LNCaP clone FGC (cell line): ENCODE results near the gene C2CD3.

Source experiments
- DNase-seq: peaks from one replicate; pipeline ENCODE4 v3.0.0-alpha.2; 2011; ENCODE audit warnings: low read depth
- H3K4me3 ChIP-seq: 2 replicates; pipeline ENCODE4 v1.5.1; 2011; ENCODE audit warnings: mild to moderate bottlenecking, low read depth, low read length, control low read depth
- CTCF ChIP-seq: IDR thresholded peaks from 2 replicates; pipeline ENCODE4 v1.5.1; 2012; ENCODE audit warnings: mild to moderate bottlenecking; ENCODE audit not compliant: control insufficient read depth, insufficient read depth; ENCODE audit errors: extremely low read depth

C2CD3 gene

DNA sequence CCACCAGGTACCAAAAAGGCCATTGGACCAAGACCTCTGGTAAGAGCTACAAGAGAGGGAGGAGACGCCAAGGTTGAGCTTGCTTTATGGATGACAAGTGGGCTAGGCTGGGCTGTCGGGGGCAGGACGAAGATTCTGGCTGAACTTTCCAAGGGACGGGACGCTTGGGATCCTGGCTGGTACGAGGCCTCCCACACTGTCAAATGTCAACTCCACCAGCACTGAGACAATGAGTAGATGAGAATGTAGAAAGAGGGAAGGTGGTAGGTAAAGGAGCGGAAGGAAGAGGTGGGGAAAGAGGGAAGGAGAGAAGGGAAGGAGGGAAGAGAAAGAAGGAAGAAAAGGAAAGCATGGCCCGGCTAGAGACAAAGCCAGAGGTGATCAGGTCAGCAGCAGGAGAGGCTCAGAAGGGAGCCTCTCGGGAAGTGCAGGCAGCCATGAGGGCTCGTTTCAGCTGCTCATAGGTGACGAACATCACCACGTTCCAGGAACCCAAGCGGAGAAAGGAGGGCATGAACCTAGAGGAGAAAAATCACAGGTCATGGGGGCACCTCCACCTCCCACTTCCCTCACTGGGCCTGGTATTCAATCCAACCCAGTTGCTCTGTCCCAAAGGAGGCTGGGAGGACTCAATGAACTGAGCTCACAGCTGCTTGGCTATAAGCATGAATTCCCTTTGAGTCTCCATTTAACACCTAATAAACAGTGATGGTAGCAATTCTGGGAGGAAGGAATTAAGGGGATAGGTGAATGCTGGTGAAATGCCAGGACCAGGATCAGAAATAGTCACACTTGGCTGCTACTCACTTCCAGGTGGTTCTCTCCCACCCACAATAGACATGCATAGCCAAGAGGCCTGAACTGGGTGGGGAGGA, 196.0 kb downstream of the C2CD3 start:
- TF ChIP-seq CTCF = no peak

DNA sequence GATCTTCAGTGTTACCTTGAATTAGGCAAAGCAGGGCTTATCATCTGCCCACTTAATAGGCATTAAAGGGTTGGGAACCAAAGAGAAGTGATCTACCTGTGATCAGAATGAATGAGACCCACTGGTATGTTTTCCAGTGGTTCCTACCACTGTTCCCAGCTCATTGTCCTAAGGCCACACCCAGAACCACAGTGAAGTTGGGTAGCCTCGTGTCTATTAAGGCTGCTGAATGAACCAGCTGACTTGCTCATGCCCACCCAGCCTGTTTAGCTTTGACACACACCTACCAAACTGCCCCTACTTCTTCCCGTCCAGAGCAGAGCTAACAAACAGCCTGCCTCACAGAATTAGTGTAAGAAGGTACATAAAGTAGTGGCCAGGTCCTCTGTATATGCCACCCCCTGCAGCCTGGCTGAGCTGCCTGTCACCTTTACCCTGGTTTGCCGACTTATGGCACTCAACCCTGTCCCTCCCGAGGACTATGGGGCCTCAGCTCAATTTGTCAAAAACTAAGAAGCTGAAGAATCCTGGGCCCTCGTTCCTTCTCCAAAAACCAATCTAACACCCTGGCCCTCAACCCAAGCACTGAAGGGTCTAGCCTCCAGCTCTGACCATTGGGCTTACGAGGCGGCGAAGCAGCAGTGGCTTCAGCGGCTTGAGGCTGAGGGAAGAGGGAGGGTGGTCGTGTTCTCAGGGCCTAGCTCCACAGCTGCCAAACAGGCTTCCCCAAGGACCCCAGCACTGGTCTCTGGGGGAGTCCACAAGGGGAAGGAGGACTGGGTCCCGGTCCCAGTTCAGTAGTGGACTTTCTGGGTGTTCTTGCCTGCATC, 198.0 kb downstream of the C2CD3 start:
- H3K4me3 ChIP-seq = no peak overlapping the region
- DNase-seq = no peak
- TF ChIP-seq CTCF = no peak

More for the DNA sequence above, 196.0 kb downstream of the C2CD3 start:
- DNase-seq = no peak
- no peak overlapping the region for H3K4me3 ChIP-seq

DNA sequence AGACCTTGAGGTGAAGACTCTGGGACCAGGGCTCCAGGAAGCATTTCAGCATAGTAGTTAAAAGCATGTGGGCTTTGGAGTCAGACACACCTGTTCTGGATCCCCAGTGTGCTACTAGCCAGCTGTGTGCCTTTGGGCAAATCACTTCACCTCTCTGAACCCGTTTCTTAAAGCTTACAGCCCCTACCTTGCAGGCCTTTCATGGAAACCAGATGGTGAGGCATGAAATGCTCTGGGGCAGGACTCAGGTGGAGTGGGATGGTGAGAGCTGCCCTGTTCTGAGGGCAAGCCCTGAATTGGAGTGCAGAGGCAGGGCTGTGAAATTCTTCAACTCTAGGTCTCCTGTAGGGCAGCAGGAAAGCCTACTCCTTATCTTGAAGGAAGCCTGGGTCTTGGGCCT, 198.6 kb downstream of the C2CD3 start:
- H3K4me3 ChIP-seq = no peak overlapping the region
- no peak for TF ChIP-seq CTCF
- DNase-seq = no peak

DNA sequence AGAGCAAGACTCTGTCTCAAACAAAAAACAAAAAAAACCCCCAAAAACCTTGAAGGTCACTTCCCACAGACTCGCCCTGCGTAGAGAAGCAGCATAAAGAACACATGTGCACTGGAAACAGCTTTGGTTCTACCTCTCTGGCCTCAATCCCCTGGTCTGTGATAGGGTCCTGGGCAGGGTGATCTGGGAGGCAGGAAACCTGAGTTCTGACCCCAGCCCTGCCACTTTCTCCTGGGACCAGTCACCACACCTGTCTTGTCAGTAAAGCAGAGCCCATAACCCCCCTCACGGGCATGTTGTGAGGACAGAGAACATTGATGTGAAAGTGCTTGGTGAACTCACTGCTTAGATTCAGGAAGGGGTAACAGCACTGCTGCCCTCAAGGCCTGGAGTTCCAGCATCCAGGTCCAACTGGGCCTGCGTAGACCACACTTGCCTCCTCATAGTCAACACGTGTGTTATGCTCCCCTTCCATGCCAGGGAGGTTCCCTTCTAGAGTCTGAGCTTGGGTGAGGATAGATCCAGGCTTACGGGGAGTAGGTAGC, 199.6 kb downstream of the C2CD3 start:
- no peak for DNase-seq
- no peak overlapping the region for H3K4me3 ChIP-seq
- TF ChIP-seq CTCF = no peak

DNA sequence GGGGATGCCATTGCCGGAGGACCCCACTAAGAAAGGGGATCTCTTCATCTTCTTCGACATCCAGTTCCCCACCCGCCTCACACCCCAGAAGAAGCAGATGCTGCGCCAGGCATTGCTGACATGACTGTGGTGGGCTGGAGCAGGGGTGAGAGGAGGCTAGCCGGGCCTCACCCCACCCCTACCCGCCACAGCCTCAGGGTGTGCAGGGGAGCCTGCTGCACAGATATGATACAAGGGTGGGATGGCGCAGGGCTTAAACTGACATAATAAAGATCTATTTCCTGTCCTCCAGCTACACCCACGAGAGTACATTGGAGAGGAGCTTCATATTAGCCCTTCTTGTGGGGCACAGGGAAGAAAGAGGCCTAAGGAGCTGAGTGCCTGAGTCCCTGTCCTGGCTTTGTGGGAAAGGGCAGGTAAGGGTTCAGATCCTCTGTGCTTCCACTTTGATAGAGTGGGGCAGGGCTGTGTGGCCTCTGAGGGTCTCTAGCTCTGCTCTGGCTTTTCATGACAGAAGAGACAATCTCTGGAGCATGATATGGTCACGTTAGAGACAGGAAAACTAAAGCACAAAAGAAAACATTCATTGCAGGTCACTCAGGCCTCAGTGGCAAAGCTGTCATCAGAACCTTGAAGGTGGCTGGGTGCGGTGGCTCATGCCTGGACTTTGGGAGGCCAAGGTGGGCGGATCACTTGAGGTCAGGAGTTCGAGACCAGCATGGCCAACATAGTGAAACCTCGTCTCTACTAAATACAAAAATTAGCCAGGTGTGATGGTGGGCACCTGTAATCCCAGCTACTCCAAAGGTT, 200.6 kb downstream of the C2CD3 start:
- TF ChIP-seq CTCF = no peak
- no peak for DNase-seq
- no peak overlapping the region for H3K4me3 ChIP-seq

- no peak for TF ChIP-seq CTCF
- H3K4me3 ChIP-seq = no peak overlapping the region
- no peak for DNase-seq
Measured at GRCh38 chr11:73969091-73969490, 201.7 kb downstream of the C2CD3 start.
